Astrocyte of the spinal cord (primary cell): ENCODE results near the gene GALNT18.

Source experiments
- DNase-seq: peaks from one replicate; pipeline ENCODE4 v3.0.0; 2011; ENCODE audit warnings: low read depth, low spot score
- H3K4me3 ChIP-seq: 2 replicates; pipeline ENCODE4 v1.5.1; 2011; ENCODE audit warnings: low read depth, mild to moderate bottlenecking, low read length, moderate library complexity
- in situ Hi-C: cut with HindIII; loops from 2 replicates; pipeline ENCODE4 v1.10.0; 2017; ENCODE audit warnings: low sequenced_read_pairs
- TF ChIP-seq, protein P1 (sequence below): IDR thresholded peaks from 2 replicates; pipeline ENCODE4 v1.5.1; 2012; ENCODE audit warnings: low read depth, mild to moderate bottlenecking, low read length, inconsistent platforms

Gene GALNT18

GRCh38 chr11:11241284-11241683 is 380.5 kb downstream of the GALNT18 start:
- DNase-seq: no peak
- in situ Hi-C loops: no loop called here
- no peak overlapping the region for H3K4me3 ChIP-seq
- TF ChIP-seq, protein P1, sequence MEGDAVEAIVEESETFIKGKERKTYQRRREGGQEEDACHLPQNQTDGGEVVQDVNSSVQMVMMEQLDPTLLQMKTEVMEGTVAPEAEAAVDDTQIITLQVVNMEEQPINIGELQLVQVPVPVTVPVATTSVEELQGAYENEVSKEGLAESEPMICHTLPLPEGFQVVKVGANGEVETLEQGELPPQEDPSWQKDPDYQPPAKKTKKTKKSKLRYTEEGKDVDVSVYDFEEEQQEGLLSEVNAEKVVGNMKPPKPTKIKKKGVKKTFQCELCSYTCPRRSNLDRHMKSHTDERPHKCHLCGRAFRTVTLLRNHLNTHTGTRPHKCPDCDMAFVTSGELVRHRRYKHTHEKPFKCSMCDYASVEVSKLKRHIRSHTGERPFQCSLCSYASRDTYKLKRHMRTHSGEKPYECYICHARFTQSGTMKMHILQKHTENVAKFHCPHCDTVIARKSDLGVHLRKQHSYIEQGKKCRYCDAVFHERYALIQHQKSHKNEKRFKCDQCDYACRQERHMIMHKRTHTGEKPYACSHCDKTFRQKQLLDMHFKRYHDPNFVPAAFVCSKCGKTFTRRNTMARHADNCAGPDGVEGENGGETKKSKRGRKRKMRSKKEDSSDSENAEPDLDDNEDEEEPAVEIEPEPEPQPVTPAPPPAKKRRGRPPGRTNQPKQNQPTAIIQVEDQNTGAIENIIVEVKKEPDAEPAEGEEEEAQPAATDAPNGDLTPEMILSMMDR: no peak

GRCh38 chr11:11239959-11240358 is 381.8 kb downstream of the GALNT18 start:
- TF ChIP-seq, protein P1: no peak
- in situ Hi-C loops: no loop called here
- H3K4me3 ChIP-seq: no peak overlapping the region
- no peak for DNase-seq

DNA sequence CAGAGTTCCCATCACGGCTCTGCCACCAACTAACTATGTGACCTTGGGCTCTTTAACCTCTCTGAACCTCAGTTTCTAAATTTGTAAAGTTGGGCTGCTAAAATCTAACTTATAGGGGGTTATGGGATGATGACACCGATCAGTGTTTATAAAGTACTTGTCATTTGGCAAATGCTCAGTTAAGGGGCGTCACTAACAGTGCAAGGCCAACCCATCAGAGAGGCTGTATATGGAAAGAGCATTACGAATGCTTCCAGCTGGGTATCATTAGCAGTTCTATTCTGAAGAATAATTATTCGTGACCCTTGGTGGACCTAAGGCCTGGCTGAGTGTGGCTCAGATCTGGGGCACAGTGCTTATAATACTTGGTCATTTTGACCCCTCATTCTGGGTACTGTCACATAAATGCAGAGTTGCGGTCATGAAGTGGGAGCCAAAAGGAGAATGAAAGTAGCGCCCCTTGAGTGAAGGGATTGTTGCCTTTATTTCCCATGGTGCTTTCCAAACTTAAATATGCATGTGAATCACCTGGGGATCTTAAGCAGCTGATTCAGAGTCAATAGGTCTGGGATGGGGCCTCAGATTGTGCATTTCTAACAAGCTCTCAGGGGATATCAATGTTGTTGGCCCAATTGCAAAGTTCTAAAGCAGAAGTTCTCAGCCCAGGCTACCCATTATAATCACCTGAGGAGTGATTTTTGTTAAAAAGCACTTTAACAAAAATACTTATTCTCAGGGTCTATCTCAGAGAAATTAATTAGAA is 384.6 kb downstream of the GALNT18 start:
- no peak overlapping the region for H3K4me3 ChIP-seq
- TF ChIP-seq, protein P1: no peak
- in situ Hi-C loops: no loop called here
- no peak for DNase-seq

DNA sequence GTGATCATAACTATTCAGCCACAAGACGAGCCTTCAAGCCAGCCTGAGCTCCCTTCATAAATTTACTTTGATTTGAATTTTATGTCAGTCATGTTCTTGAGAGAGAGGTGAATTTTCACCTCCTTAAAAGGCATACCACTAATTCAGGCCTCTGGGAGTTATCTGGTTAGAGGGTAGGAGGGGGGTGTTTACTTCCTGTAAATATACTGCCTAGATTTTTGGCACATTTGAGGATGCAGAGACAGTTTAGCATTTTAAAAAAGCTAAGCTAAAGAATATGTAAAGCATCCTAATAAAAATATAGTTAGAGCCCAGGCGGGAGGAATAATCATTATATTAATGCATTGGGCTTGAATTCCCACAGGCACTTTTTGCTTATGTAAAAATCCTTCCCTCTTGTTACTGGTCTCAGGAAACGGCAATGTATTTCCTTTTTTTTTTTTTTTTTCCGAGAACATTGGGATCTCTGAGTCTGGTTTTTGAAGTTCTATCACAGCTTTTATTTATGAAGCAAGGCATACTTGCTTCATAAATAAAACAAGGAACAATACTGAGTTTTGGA is 385.2 kb downstream of the GALNT18 start:
- no peak for DNase-seq
- no peak overlapping the region for H3K4me3 ChIP-seq
- in situ Hi-C loops: no loop called here
- TF ChIP-seq, protein P1: no peak

DNA sequence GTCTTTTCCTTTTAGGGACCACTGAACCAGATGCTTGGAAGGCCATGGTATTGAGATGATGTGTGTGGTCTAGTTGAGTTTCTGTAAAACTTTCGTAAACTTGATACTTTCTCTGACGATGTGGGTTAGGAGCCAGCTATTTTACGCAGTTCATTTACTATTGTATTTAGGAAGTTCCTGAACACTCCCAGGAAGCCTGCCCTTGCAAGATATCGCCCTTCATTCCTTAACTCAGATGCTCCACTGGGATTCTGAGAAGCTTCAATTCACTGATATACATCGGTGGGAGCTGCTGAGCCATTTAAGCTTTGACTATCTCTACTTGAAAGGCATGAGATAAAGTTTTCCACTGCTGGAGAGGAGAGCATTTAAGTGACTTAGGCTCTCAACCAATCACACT is 390.0 kb downstream of the GALNT18 start:
- DNase-seq: no peak
- TF ChIP-seq, protein P1: no peak
- in situ Hi-C loops: no loop called here
- H3K4me3 ChIP-seq: no peak overlapping the region

DNA sequence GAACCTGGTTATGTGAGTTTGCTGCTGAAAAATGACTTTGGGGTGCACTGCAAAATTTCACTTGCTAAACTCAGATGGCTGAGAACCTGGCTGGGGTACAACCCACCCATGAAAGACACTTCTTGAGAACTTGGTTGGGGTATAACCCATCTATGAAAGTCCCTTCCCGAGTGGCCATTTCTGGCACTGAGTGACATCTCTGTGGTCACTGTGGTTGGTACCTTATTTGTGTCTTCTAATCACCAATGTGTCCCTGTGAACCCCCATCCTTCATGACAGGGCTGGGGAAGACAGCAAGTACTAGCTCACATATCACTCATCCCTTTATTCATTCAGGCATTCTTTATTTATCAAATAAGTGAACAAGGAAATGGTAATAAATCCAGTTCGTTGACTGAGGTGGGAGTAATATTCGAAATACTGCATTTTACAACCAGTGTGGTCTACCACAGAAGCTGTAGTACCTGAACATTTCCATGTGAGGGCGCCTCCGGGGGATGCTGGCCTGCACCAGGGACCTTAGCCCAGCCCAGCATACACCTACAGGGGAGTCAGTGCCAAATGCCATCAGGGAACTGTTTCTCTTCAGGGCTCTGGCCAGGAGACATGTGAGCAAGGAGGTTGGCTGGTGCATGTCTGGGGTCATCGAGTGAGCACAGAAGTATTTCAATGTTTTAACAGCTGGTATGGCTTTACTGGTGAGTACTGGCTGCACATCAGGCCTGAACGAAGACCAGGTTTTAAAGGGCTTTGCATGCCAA is 390.8 kb downstream of the GALNT18 start:
- DNase-seq: no peak
- no peak overlapping the region for H3K4me3 ChIP-seq
- TF ChIP-seq, protein P1: peak; percentile 34
- in situ Hi-C loops: no loop called here
